NB4 (cell line): ENCODE results near the gene HDAC4.

ENCODE experiments used
- DNase-seq: peaks from one replicate; pipeline ENCODE4 v3.0.0; 2010; ENCODE audit warnings: low read depth
- H3K4me3 ChIP-seq: one replicate; pipeline ENCODE4 v1.5.1; 2011; ENCODE audit warnings: mild to moderate bottlenecking, low read depth, low read length, moderate library complexity
- CTCF ChIP-seq: IDR thresholded peaks from one replicate; pipeline ENCODE4 v1.5.1; 2012; ENCODE audit warnings: low read depth, low read length
- MYC ChIP-seq: IDR thresholded peaks from 2 replicates; pipeline ENCODE4 v1.6.1; 2011; ENCODE audit warnings: low read depth, low read length
- POLR2A ChIP-seq: IDR thresholded peaks from 2 replicates; pipeline ENCODE4 v1.6.1; 2011; ENCODE audit warnings: mild to moderate bottlenecking; ENCODE audit not compliant: insufficient read length; ENCODE audit errors: extremely low read depth
- TF ChIP-seq, protein P1 (sequence below): IDR thresholded peaks from 2 replicates; pipeline ENCODE4 v1.6.1; 2011; ENCODE audit warnings: low read depth, low read length

The HDAC4 gene

DNA sequence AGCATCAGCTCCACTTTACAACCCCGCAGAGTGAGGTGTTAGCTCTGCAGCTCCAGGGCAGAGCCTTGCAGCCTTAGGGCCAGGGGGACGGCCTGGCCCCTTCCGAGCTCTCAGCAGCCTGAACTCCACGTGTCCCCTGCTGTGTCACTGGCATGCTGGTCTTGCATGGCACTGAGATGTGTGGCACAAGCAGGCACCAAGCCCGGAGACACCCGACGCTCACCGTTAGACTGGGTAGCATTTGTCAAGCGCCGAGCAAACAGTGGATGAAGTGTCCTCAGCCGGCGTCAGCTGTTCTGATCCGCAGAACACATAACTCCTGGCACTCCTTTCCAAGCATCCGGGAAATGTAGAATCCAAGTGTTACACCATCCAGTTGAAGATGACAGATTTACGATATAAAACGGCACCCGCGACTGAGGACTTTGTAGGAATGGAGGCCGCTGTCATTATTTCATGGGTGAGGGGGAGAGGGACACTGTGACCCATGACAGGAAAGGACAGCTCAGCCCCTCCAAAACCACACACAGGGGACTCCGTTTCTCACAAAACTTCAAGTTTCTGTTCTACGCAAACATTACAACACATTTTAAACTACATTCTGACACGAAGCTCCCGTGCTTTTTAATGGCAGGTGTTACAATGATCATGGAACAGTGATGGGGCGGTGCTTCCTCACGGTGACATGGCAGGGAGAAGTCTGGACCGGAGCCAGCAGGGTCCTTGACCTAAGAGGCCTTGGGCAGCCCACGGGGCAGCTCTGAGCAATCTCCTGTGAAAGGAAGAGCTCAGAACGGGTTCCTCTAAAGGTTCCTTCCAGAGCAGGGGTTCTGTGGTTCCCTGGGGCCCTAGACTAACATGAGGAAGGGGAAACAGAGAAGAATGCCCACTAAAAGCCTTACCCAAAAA is 89.4 kb downstream of the HDAC4 start:
- TF ChIP-seq MYC (no peak), CTCF (no peak), POLR2A (no peak)
- TF ChIP-seq, protein P1, sequence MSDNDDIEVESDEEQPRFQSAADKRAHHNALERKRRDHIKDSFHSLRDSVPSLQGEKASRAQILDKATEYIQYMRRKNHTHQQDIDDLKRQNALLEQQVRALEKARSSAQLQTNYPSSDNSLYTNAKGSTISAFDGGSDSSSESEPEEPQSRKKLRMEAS, result no peak
- no peak overlapping the region for H3K4me3 ChIP-seq
- no peak for DNase-seq

DNA sequence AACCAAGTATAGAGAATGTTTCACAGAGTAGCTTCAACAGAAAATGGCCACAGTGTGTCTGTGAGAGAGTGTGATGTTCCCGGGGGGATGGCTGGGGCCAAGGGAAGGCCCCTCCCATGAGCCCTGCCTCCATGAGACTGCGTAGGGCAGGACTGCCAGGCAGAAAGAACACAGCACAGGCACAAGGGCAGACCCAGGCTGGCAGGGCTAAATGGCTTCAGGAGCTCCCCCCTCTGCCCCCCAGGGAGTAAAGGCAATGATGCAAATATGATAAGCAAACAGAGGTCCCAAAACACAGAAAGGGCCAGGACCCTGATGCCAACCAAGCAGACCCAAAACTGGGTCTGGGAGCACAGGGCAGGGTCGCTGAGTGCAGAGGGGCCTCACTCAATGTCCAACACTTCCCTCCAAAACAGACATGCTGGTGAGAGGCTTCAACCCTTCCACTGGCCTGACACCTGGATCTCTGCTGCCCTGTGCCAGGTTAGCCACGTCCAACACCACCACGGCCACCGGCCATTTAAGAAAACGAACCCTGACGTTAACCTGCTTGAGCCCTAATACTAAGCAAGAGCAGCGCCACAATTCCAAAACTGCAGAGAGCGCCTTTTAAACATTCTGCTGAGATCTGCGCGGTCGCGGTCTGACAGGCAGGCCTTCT is 90.3 kb downstream of the HDAC4 start:
- no peak for TF ChIP-seq CTCF
- no peak for TF ChIP-seq MYC
- TF ChIP-seq, protein P1, result no peak
- TF ChIP-seq POLR2A, result no peak
- H3K4me3 ChIP-seq, result no peak overlapping the region
- DNase-seq, result no peak

GRCh38 chr2:239309398-239310245 is 91.2 kb downstream of the HDAC4 start:
- no peak for DNase-seq
- no peak overlapping the region for H3K4me3 ChIP-seq
- no peak for TF ChIP-seq CTCF
- TF ChIP-seq, protein P1, result no peak
- TF ChIP-seq MYC, result no peak
- no peak for TF ChIP-seq POLR2A

- no peak for DNase-seq
- TF ChIP-seq MYC (no peak), CTCF (no peak), POLR2A (no peak)
- TF ChIP-seq, protein P1, result no peak
- H3K4me3 ChIP-seq, result no peak overlapping the region
These were observed 92.0 kb downstream of the HDAC4 start for GRCh38 chr2:239308661-239309397.

DNA sequence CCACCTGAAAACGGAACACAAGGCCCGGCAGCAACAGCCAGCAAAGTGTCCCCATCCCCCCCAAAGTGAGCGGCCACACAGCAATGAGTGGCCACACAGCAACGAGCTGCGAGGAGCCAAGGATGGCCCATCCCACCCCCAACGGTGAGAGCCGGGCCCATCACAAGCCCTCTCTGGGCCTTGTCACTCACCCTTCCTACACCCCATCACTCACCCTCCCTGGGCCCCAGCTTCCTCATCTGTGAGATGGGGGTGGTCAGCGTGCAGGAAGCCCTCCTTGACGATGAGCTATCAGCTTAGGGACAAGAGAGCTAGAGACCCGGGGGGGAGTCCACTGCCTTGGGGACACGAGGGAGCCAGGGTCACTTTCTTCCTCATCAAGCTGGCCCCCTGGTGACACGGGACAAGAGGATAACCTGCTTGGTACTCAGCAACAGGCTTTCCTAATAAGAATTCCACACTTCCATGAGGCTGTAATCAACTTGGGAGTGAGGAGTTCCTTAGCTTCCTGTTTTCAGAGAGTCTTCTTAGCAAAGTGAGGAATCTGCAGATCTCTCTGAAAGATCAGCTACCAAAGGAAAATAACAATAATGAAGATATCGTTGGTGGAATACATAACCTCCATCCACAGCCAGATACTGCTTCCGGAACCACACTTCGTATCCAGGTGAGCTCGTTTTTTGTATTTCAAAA is 92.8 kb downstream of the HDAC4 start:
- TF ChIP-seq MYC (no peak), CTCF (no peak), POLR2A (no peak)
- TF ChIP-seq, protein P1, result no peak
- H3K4me3 ChIP-seq, result no peak overlapping the region
- peak; percentile 31 for DNase-seq
